Esophagus muscularis mucosa (tissue), 4 donors: ENCODE data around the gene ZDHHC20. TPM values are rescaled to one million over a fixed set of nuclear protein-coding genes. Genes with fewer than 3 reads are reported as not detected.
A peak's percentile ranks its signal among the peaks of the same experiment; 100 is the strongest.

Experiments used
- DNase-seq: peaks from one replicate; pipeline ENCODE4 v3.0.0-alpha.2; 2017; ENCODE audit errors: extremely low spot score
- H3K27ac ChIP-seq, 4 donors: fragments of 200-600 bp; sonication (generic); replicated peaks in 1 of 4; 1 replicate in 3 of 4; 2 replicates in 1 of 4; pipeline ENCODE4 v1.5.1; 2016 to 2019; ENCODE audit warnings: mild to moderate bottlenecking in 1 of 4
- H3K27me3 ChIP-seq, 4 donors: fragments of 200-600 bp; sonication (generic); one replicate each; pipeline versions ENCODE4 v1.5.1 to v1.6.0; 2016 to 2019
- H3K36me3 ChIP-seq, 4 donors: fragments of 200-600 bp; sonication (generic); one replicate each; pipeline ENCODE4 v1.5.1; 2016 to 2019
- H3K4me1 ChIP-seq, 4 donors: fragments of 200-600 bp; sonication (generic); one replicate each; pipeline ENCODE4 v1.5.1; 2016 to 2019
- H3K4me3 ChIP-seq, 4 donors: fragments of 200-600 bp; sonication (generic); 1 replicate in 2 of 4; 2 replicates in 2 of 4; pipeline ENCODE4 v1.5.1; 2016 to 2019; ENCODE audit warnings: mild to moderate bottlenecking in 4 of 4, moderate library complexity in 1 of 4
- H3K9me3 ChIP-seq, 4 donors: fragments of 200-600 bp; sonication (generic); 1 replicate in 3 of 4; 2 replicates in 1 of 4; pipeline ENCODE4 v1.5.1; 2016 to 2019
- CTCF ChIP-seq, 3 experiments: fragments of 200-600 bp in 2 of 3; fragments of 450-650 bp in 1 of 3; sonication (generic) in 2 of 3; IDR thresholded peaks; one replicate each; pipeline ENCODE4 v1.5.1; 2017 to 2019; ENCODE audit warnings: antibody characterized with exemption in 3 of 3, mild to moderate bottlenecking in 2 of 3, moderate library complexity in 1 of 3
- EP300 ChIP-seq: sonication (generic); formaldehyde crosslinking; IDR thresholded peaks from one replicate; pipeline ENCODE4 v1.6.1; 2017; ENCODE audit warnings: antibody characterized with exemption
- POLR2A ChIP-seq: fragments of 450-650 bp; IDR thresholded peaks from one replicate; pipeline ENCODE4 v1.6.1; 2017; ENCODE audit warnings: antibody characterized with exemption, moderate library complexity, mild to moderate bottlenecking, low read depth
- POLR2AphosphoS5 ChIP-seq, 2 donors: sonication (generic); formaldehyde crosslinking; IDR thresholded peaks; one replicate each; pipeline ENCODE4 v1.6.1; 2017; ENCODE audit warnings: antibody characterized with exemption in 2 of 2
- WGBS: methylation state at CpG from one replicate; pipeline ENCODE4 v1.1.5; 2018; 5-methylcytosine and 5-hydroxymethylcytosine counted together
- intact Hi-C: fragments of 100-400 bp; cut with DNase I; formaldehyde crosslinking; loops from one replicate; pipeline ENCODE4 v1.15.1; 2023
- total RNA-seq, 4 donors: library from RNA; depleted of rRNA; stranded (reverse); fragments of >200 nt; gene quantifications; one replicate each; pipeline versions ENCODE4 v1.1.0 to v1.2.1, GENCODE V29; 2016

ZDHHC20 gene
- total RNA-seq: 10 to 100 TPM; 47.4 to 53.3 (median 50.2) TPM

- DNase-seq: peak; percentile 97
- peak within 1 kb of the TSS; percentile 88 to 93 (median 90) for H3K27ac ChIP-seq
- peaks cover 4 to 17% (median 13%) of the 10 kb centered on the region in 4 donors for H3K4me1 ChIP-seq
- intact Hi-C loops: no loop called here
- no peaks in the 10 kb centered on the region for H3K36me3 ChIP-seq
- H3K27me3 ChIP-seq: no peaks in the 10 kb centered on the region
- WGBS: 4% methylated on average over 10 of the region's 107 CpGs
- TF ChIP-seq EP300 (no peak), POLR2AphosphoS5 (IDR thresholded peaks at IDR 0.05) (peak; percentile 70 to 85), CTCF (IDR thresholded peaks at IDR 0.05) (no peak), POLR2A (peak; percentile 32)
- peak within 1 kb of the TSS; percentile 70 to 87 (median 86) for H3K4me3 ChIP-seq
- no peaks in the 10 kb centered on the region for H3K9me3 ChIP-seq
Measured at GRCh38 chr13:21458813-21459701, at the start of gene ZDHHC20. ZDHHC20 (minus strand) TSS chr13:21459303; CDS start chr13:21459171, 132 bp downstream.

- H3K4me3 ChIP-seq: no peak overlapping the region
- no peaks in the 10 kb centered on the region for H3K9me3 ChIP-seq
- no peak overlapping the region for H3K27ac ChIP-seq
- TF ChIP-seq POLR2AphosphoS5 (IDR thresholded peaks at IDR 0.05): no peak
- TF ChIP-seq POLR2A: no peak
- TF ChIP-seq CTCF (IDR thresholded peaks at IDR 0.05): no peak
- no peak for TF ChIP-seq EP300
- DNase-seq: no peak
- no peaks in the 10 kb centered on the region for H3K4me1 ChIP-seq
- intact Hi-C loops: no loop called here
- H3K36me3 ChIP-seq: peaks cover 10 to 40% (median 29%) of the 10 kb centered on the region in 4 donors
- H3K27me3 ChIP-seq: no peaks in the 10 kb centered on the region
- 97% methylated on average over 3 of the region's 3 CpGs for WGBS
Measured at GRCh38 chr13:21504379-21504778, 45.3 kb upstream of the ZDHHC20 start.

- peaks cover 10 to 43% (median 32%) of the 10 kb centered on the region in 4 donors for H3K36me3 ChIP-seq
- WGBS: 100% methylated on average over 3 of the region's 3 CpGs
- TF ChIP-seq CTCF (IDR thresholded peaks at IDR 0.05) (no peak), EP300 (no peak), POLR2A (no peak), POLR2AphosphoS5 (IDR thresholded peaks at IDR 0.05) (no peak)
Measured at GRCh38 chr13:21501686-21502085, 42.6 kb upstream of the ZDHHC20 start.

GRCh38 chr13:21486322-21486721 is 27.2 kb upstream of the ZDHHC20 start:
- Histone ChIP-seq H3K4me1 (no peaks in the 10 kb centered on the region), H3K4me3 (no peak overlapping the region), H3K36me3 (peaks cover 6 to 20% (median 11%) of the 10 kb centered on the region in 4 donors), H3K9me3 (peaks cover 0 to 18% (median 14%) of the 10 kb centered on the region in 4 donors), H3K27ac (no peak overlapping the region), H3K27me3 (no peaks in the 10 kb centered on the region)
- intact Hi-C loops: no loop called here
- no peak for DNase-seq
- WGBS: 95% methylated on average over 4 of the region's 4 CpGs
- TF ChIP-seq POLR2AphosphoS5 (IDR thresholded peaks at IDR 0.05) (no peak), EP300 (no peak), CTCF (IDR thresholded peaks at IDR 0.05) (no peak), POLR2A (no peak)

More at GRCh38 chr13:21501686-21502085, 42.6 kb upstream of the ZDHHC20 start:
- no peak overlapping the region for H3K27ac ChIP-seq
- no peak overlapping the region for H3K4me3 ChIP-seq
- intact Hi-C loops: no loop called here
- H3K27me3 ChIP-seq: no peaks in the 10 kb centered on the region
- H3K9me3 ChIP-seq: no peaks in the 10 kb centered on the region
- no peak for DNase-seq
- no peaks in the 10 kb centered on the region for H3K4me1 ChIP-seq
